OCI-LY3 (cell line): ENCODE data around the gene COL1A2.

ENCODE experiments used
- H2AFZ ChIP-seq: fragments of 200-600, 300-600 bp; shearing (Covaris generic); 2 replicates; pipeline ENCODE4 v1.6.0; 2014; ENCODE audit warnings: antibody characterized with exemption, low read depth, low read length
- H3K27ac ChIP-seq: fragments of 200-600, 300-600 bp; sonication (generic); 2 replicates; pipeline ENCODE4 v1.5.1; 2014; ENCODE audit warnings: mild to moderate bottlenecking, low read length, moderate library complexity, mixed read lengths
- H3K27me3 ChIP-seq: fragments of 200-600, 300-600 bp; sonication (generic); 2 replicates; pipeline ENCODE4 v1.6.1; 2014; ENCODE audit warnings: low read depth, low read length, mixed read lengths
- H3K36me3 ChIP-seq: fragments of 200-600, 300-600 bp; sonication (generic); replicated peaks from 2 replicates; pipeline ENCODE3; 2014; ENCODE audit warnings: low read depth, low read length, mixed read lengths
- H3K4me1 ChIP-seq: fragments of 300-600, 200-600 bp; sonication (generic); 2 replicates; pipeline ENCODE4 v1.6.1; 2014; ENCODE audit warnings: low read length, mixed read lengths
- H3K4me2 ChIP-seq: fragments of 200-600, 300-600 bp; sonication (generic); 2 replicates; pipeline ENCODE4 v1.6.1; 2014; ENCODE audit warnings: low read length, mixed read lengths
- H3K4me3 ChIP-seq: fragments of 300-600, 200-600 bp; sonication (generic); 2 replicates; pipeline ENCODE4 v1.5.1; 2014; ENCODE audit warnings: antibody characterized with exemption, mild to moderate bottlenecking, low read length, moderate library complexity
- H3K79me2 ChIP-seq: fragments of 300-600, 200-600 bp; shearing (Covaris generic); 2 replicates; pipeline ENCODE4 v1.6.1; 2014; ENCODE audit warnings: mild to moderate bottlenecking, low read length, mixed read lengths
- H3K9ac ChIP-seq: fragments of 300-600, 200-600 bp; shearing (Covaris generic); 2 replicates; pipeline ENCODE4 v1.6.0; 2014; ENCODE audit warnings: mild to moderate bottlenecking, low read length, moderate library complexity
- H3K9me3 ChIP-seq: fragments of 200-600, 300-600 bp; shearing (Covaris generic); 2 replicates; pipeline ENCODE4 v1.6.1; 2014; ENCODE audit warnings: low read length, mixed read lengths; ENCODE audit not compliant: insufficient read depth
- H4K20me1 ChIP-seq: fragments of 200-600, 300-600 bp; sonication (generic); 2 replicates; pipeline ENCODE4 v1.6.1; 2016; ENCODE audit warnings: low read length, mixed read lengths; ENCODE audit not compliant: insufficient read depth
- CTCF ChIP-seq: fragments of 200-600, 300-600 bp; sonication (generic); IDR thresholded peaks from 2 replicates; pipeline ENCODE4 v1.5.1; 2014; ENCODE audit warnings: antibody characterized with exemption, low read length, low read depth
- EZH2phosphoT487 ChIP-seq: fragments of 200-600 bp; shearing (Covaris generic); IDR thresholded peaks from 2 replicates; pipeline ENCODE4 v1.6.1; 2018; ENCODE audit warnings: antibody characterized with exemption, mixed run types, low read depth

COL1A2 gene

GRCh38 chr7:94394109-94394436 is 622 bp upstream of the COL1A2 start:
- Histone ChIP-seq H3K4me3 (no peak overlapping the region), H3K36me3 (no peaks in the 10 kb centered on the region), H3K9me3 (no peaks in the 10 kb centered on the region), H4K20me1 (no peaks in the 10 kb centered on the region), H3K79me2 (no peaks in the 10 kb centered on the region), H2AFZ (no peak overlapping the region), H3K27ac (no peak overlapping the region), H3K27me3 (no peaks in the 10 kb centered on the region), H3K4me1 (peaks cover 15% of the 10 kb centered on the region), H3K4me2 (no peak overlapping the region), H3K9ac (no peak overlapping the region)
- no peak for TF ChIP-seq EZH2phosphoT487
- TF ChIP-seq CTCF = no peak

GRCh38 chr7:94395141-94396036 is 694 bp downstream of the COL1A2 start:
- no peaks in the 10 kb centered on the region for H3K27me3 ChIP-seq
- peak overlapping the region; percentile 37 for H3K9ac ChIP-seq
- no peak overlapping the region for H3K27ac ChIP-seq
- peak overlapping the region; percentile 72 for H3K4me2 ChIP-seq
- H3K4me1 ChIP-seq = peaks cover 15% of the 10 kb centered on the region
- no peaks in the 10 kb centered on the region for H3K9me3 ChIP-seq
- no peak for TF ChIP-seq EZH2phosphoT487
- peak; percentile 91 for TF ChIP-seq CTCF
- no peaks in the 10 kb centered on the region for H3K79me2 ChIP-seq
- H4K20me1 ChIP-seq = no peaks in the 10 kb centered on the region
- H3K4me3 ChIP-seq = peak overlapping the region; percentile 69
- peak overlapping the region; percentile 93 for H2AFZ ChIP-seq
- no peaks in the 10 kb centered on the region for H3K36me3 ChIP-seq

- peak overlapping the region; percentile 69 for H3K4me3 ChIP-seq
- H3K4me1 ChIP-seq = peaks cover 15% of the 10 kb centered on the region
- peak overlapping the region; percentile 72 for H3K4me2 ChIP-seq
- no peak overlapping the region for H3K27ac ChIP-seq
- peak overlapping the region; percentile 93 for H2AFZ ChIP-seq
- H3K79me2 ChIP-seq = no peaks in the 10 kb centered on the region
- no peaks in the 10 kb centered on the region for H4K20me1 ChIP-seq
- TF ChIP-seq EZH2phosphoT487 = no peak
- no peak for TF ChIP-seq CTCF
- no peaks in the 10 kb centered on the region for H3K27me3 ChIP-seq
- H3K9ac ChIP-seq = peak overlapping the region; percentile 37
- no peaks in the 10 kb centered on the region for H3K36me3 ChIP-seq
- no peaks in the 10 kb centered on the region for H3K9me3 ChIP-seq
These were observed 1.3 kb downstream of the COL1A2 start for GRCh38 chr7:94396037-94396431.

- no peaks in the 10 kb centered on the region for H3K27me3 ChIP-seq
- peak overlapping the region; percentile 72 for H3K4me2 ChIP-seq
- no peak overlapping the region for H3K27ac ChIP-seq
- no peaks in the 10 kb centered on the region for H3K36me3 ChIP-seq
- peak overlapping the region; percentile 93 for H2AFZ ChIP-seq
- no peaks in the 10 kb centered on the region for H3K9me3 ChIP-seq
- H3K4me3 ChIP-seq = no peak overlapping the region
- no peaks in the 10 kb centered on the region for H4K20me1 ChIP-seq
- H3K79me2 ChIP-seq = no peaks in the 10 kb centered on the region
- TF ChIP-seq CTCF (no peak), EZH2phosphoT487 (no peak)
- H3K4me1 ChIP-seq = peaks cover 15% of the 10 kb centered on the region
- no peak overlapping the region for H3K9ac ChIP-seq
These were observed 1.9 kb downstream of the COL1A2 start for GRCh38 chr7:94396596-94396995.
